ENCODE results near the gene CLRN1.

CLRN1 gene

DNA sequence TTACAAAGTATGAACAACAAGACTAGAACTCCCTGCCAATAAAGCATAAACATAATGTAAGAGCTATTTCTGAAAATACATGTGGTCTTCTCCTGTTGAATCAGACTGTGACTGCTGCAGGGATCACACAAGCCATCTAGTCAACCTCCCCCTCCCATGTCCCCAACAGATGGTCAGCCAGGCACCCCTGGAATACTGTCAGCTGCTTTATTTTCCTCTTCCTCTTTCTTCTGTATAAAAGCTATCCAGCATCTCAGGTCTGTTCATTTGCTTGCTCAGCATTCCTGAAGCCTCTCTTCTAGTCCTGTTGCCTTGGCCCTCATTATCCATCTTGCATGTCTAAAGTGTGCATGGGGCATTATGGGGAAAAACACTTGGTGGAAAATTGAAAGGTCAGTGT, 60.8 kb downstream of the CLRN1 start:
- H3F3A ChIP-seq (ENCODE audit: low read depth) = no peaks in the 10 kb centered on the region
- H3K4me3 ChIP-seq (ENCODE audit: low read length, poor library complexity, severe bottlenecking) = no peak overlapping the region
- H4K20me1 ChIP-seq (ENCODE audit: insufficient read depth, low read length, poor library complexity, severe bottlenecking) = no peaks in the 10 kb centered on the region
- H3K9ac ChIP-seq (ENCODE audit: low read depth, low read length, poor library complexity, severe bottlenecking) = no peak overlapping the region
- H3K9me3 ChIP-seq (ENCODE audit: insufficient read depth, low read depth, low read length) = no peaks in the 10 kb centered on the region
- H3K36me3 ChIP-seq (ENCODE audit: insufficient read depth, low read length) = no peaks in the 10 kb centered on the region
- TF ChIP-seq EZH2phosphoT487 (IDR thresholded peaks at IDR 0.05; ENCODE audit: borderline replicate concordance) = no peak
- TF ChIP-seq, protein P1, sequence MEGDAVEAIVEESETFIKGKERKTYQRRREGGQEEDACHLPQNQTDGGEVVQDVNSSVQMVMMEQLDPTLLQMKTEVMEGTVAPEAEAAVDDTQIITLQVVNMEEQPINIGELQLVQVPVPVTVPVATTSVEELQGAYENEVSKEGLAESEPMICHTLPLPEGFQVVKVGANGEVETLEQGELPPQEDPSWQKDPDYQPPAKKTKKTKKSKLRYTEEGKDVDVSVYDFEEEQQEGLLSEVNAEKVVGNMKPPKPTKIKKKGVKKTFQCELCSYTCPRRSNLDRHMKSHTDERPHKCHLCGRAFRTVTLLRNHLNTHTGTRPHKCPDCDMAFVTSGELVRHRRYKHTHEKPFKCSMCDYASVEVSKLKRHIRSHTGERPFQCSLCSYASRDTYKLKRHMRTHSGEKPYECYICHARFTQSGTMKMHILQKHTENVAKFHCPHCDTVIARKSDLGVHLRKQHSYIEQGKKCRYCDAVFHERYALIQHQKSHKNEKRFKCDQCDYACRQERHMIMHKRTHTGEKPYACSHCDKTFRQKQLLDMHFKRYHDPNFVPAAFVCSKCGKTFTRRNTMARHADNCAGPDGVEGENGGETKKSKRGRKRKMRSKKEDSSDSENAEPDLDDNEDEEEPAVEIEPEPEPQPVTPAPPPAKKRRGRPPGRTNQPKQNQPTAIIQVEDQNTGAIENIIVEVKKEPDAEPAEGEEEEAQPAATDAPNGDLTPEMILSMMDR (conservative IDR thresholded peaks at IDR 0.05; ENCODE audit: low read length) = no peak
- no peaks in the 10 kb centered on the region for H3K79me2 ChIP-seq (ENCODE audit: insufficient read depth, low read length)
- no peak overlapping the region for H2AFZ ChIP-seq (ENCODE audit: low read length)
- H3K4me1 ChIP-seq (ENCODE audit: insufficient read depth, low read length, poor library complexity, severe bottlenecking) = no peaks in the 10 kb centered on the region
- H3K9me2 ChIP-seq (replicated peaks; ENCODE audit: low read depth, low read length) = no peaks in the 10 kb centered on the region
- no peak overlapping the region for H3K4me2 ChIP-seq (ENCODE audit: low read depth, low read length, poor library complexity, severe bottlenecking)
- H3K27me3 ChIP-seq (ENCODE audit: insufficient read depth, low read length, poor library complexity, severe bottlenecking) = no peaks in the 10 kb centered on the region

DNA sequence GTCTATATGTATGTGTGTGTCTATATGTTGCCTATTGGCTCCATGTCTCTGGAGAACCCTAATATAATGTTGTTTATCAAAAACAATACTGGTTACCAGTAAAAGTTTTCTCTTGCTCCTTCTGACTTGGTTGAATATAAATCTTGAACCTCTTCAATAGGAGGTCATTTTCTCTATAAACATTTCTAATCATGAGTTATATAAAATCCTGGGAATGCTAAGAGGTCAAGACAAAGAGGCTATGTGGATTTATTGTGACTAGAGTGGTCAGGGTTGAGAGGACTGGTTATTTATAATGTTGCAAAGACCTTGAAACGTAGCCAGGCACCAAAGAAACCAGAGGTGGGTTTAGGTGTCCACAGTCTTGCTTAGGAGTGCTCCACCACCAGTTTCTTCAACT, 66.1 kb downstream of the CLRN1 start:
- Histone ChIP-seq H3K4me2 (ENCODE audit: low read depth, low read length, poor library complexity, severe bottlenecking) (no peak overlapping the region), H3K9me2 (replicated peaks; ENCODE audit: low read depth, low read length) (no peaks in the 10 kb centered on the region), H3K9ac (ENCODE audit: low read depth, low read length, poor library complexity, severe bottlenecking) (no peak overlapping the region), H3K9me3 (ENCODE audit: insufficient read depth, low read depth, low read length) (no peaks in the 10 kb centered on the region), H3K27me3 (ENCODE audit: insufficient read depth, low read length, poor library complexity, severe bottlenecking) (no peaks in the 10 kb centered on the region), H3K4me3 (ENCODE audit: low read length, poor library complexity, severe bottlenecking) (no peak overlapping the region), H3K79me2 (ENCODE audit: insufficient read depth, low read length) (no peaks in the 10 kb centered on the region), H3F3A (ENCODE audit: low read depth) (no peaks in the 10 kb centered on the region), H2AFZ (ENCODE audit: low read length) (no peak overlapping the region), H4K20me1 (ENCODE audit: insufficient read depth, low read length, poor library complexity, severe bottlenecking) (no peaks in the 10 kb centered on the region), H3K4me1 (ENCODE audit: insufficient read depth, low read length, poor library complexity, severe bottlenecking) (no peaks in the 10 kb centered on the region), H3K36me3 (ENCODE audit: insufficient read depth, low read length) (no peaks in the 10 kb centered on the region)
- TF ChIP-seq EZH2phosphoT487 (IDR thresholded peaks at IDR 0.05; ENCODE audit: borderline replicate concordance) = no peak
- TF ChIP-seq, protein P1 (conservative IDR thresholded peaks at IDR 0.05; ENCODE audit: low read length) = no peak

DNA sequence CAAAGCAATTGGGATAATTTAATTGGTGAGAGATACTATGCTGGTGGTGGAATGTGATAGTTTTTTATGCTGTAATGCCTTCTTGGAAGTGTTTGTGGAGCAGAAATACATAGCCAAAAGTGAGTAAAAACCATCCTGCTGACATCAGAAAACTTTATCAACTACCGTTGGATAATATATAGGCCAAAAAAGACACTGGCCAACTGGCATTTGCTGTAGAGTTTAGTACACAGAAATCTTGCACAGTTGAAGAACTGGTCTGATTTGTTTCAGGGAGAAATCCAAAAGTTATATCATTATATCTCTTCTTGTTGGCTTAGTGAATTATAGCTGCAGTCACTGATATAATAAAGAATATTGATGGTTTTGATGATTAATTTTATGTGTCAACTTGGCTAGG, 66.8 kb downstream of the CLRN1 start:
- no peaks in the 10 kb centered on the region for H4K20me1 ChIP-seq (ENCODE audit: insufficient read depth, low read length, poor library complexity, severe bottlenecking)
- H3F3A ChIP-seq (ENCODE audit: low read depth) = no peaks in the 10 kb centered on the region
- no peaks in the 10 kb centered on the region for H3K9me3 ChIP-seq (ENCODE audit: insufficient read depth, low read depth, low read length)
- no peak overlapping the region for H3K4me2 ChIP-seq (ENCODE audit: low read depth, low read length, poor library complexity, severe bottlenecking)
- no peaks in the 10 kb centered on the region for H3K79me2 ChIP-seq (ENCODE audit: insufficient read depth, low read length)
- no peak overlapping the region for H2AFZ ChIP-seq (ENCODE audit: low read length)
- no peak overlapping the region for H3K9ac ChIP-seq (ENCODE audit: low read depth, low read length, poor library complexity, severe bottlenecking)
- TF ChIP-seq, protein P1 (conservative IDR thresholded peaks at IDR 0.05; ENCODE audit: low read length) = no peak
- TF ChIP-seq EZH2phosphoT487 (IDR thresholded peaks at IDR 0.05; ENCODE audit: borderline replicate concordance) = no peak
- no peaks in the 10 kb centered on the region for H3K9me2 ChIP-seq (replicated peaks; ENCODE audit: low read depth, low read length)
- no peaks in the 10 kb centered on the region for H3K27me3 ChIP-seq (ENCODE audit: insufficient read depth, low read length, poor library complexity, severe bottlenecking)
- H3K4me3 ChIP-seq (ENCODE audit: low read length, poor library complexity, severe bottlenecking) = no peak overlapping the region
- no peaks in the 10 kb centered on the region for H3K36me3 ChIP-seq (ENCODE audit: insufficient read depth, low read length)
- no peaks in the 10 kb centered on the region for H3K4me1 ChIP-seq (ENCODE audit: insufficient read depth, low read length, poor library complexity, severe bottlenecking)
